IMR-90 (cell line): ENCODE results near the gene NCBP2. TPM values are rescaled to one million over a fixed set of nuclear protein-coding genes. Genes with fewer than 3 reads are reported as not detected.

Experiments
- ATAC-seq: fragments of 200-7000 bp; cut with Tn5 transposase; 2 replicates; pipeline ENCODE4 v1.9.1; 2020; ENCODE audit warnings: low read depth, mild to moderate bottlenecking, moderate library complexity
- BruUV-seq: library from RNA; stranded (reverse); fragments of 400-500 nt; replicated peaks from 2 replicates; lab custom pipeline; 2021; lab: Mats Ljungman, UMichigan
- CTCF ChIA-PET: fragments of 300-600 bp; formaldehyde crosslinking; extraction: SDS; loops from one replicate; lab custom pipeline; 2021; ENCODE audit warnings: antibody characterized with exemption; lab: Yijun Ruan, JAX
- POLR2A ChIA-PET: fragments of 300-600 bp; sonication (Branson Sonifier 250); formaldehyde crosslinking; loops from one replicate; lab custom pipeline; 2022; ENCODE audit warnings: antibody characterized with exemption; ENCODE audit not compliant: unreplicated experiment; lab: Charles Lee
- DNase-seq: peaks from one replicate; pipeline ENCODE4 v3.0.0; 2013
- H2AFZ ChIP-seq: replicated peaks from 2 replicates; pipeline ENCODE3; 2013; ENCODE audit warnings: low read length, mild to moderate bottlenecking; ENCODE audit not compliant: poor library complexity
- H2AK5ac ChIP-seq: 2 replicates; pipeline ENCODE4 v1.6.1; 2013; ENCODE audit warnings: low read depth, low read length, inconsistent platforms
- H2AK9ac ChIP-seq: replicated peaks from 2 replicates; pipeline ENCODE3; 2013; ENCODE audit warnings: mild to moderate bottlenecking, low read depth, low read length, moderate library complexity; ENCODE audit not compliant: poor library complexity
- H2BK120ac ChIP-seq: 2 replicates; pipeline ENCODE4 v1.6.1; 2013; ENCODE audit warnings: low read depth, low read length, inconsistent platforms
- H2BK15ac ChIP-seq: 3 replicates; pipeline ENCODE4 v1.6.1; 2013; ENCODE audit warnings: low read depth, low read length, inconsistent platforms
- H2BK20ac ChIP-seq: 2 replicates; pipeline ENCODE4 v1.6.1; 2013; ENCODE audit warnings: low read depth, mild to moderate bottlenecking, inconsistent platforms, low read length, moderate library complexity
- H2BK5ac ChIP-seq: 2 replicates; pipeline ENCODE4 v1.6.1; 2013; ENCODE audit warnings: mild to moderate bottlenecking, low read depth, low read length, inconsistent platforms; ENCODE audit not compliant: poor library complexity, severe bottlenecking
- H3K14ac ChIP-seq: replicated peaks from 2 replicates; pipeline ENCODE4 v1.6.1; 2013; ENCODE audit warnings: low read depth, low read length, inconsistent platforms
- H3K18ac ChIP-seq: 2 replicates; pipeline ENCODE4 v1.6.1; 2013; ENCODE audit warnings: low read depth, low read length, control low read depth
- H3K23ac ChIP-seq: 2 replicates; pipeline ENCODE4 v1.6.1; 2013; ENCODE audit warnings: low read depth, low read length, inconsistent platforms
- H3K27ac ChIP-seq: 2 replicates; pipeline ENCODE4 v1.5.1; 2013; ENCODE audit warnings: mild to moderate bottlenecking, control low read depth, low read length; ENCODE audit not compliant: insufficient read depth
- H3K27me3 ChIP-seq: 2 replicates; pipeline ENCODE4 v1.6.1; 2013; ENCODE audit warnings: low read length; ENCODE audit not compliant: control insufficient read depth, insufficient read depth
- H3K36me3 ChIP-seq: 2 replicates; pipeline ENCODE4 v1.6.1; 2013; ENCODE audit warnings: low read length, mixed read lengths; ENCODE audit not compliant: control insufficient read depth, insufficient read depth
- H3K4ac ChIP-seq: 2 replicates; pipeline ENCODE4 v1.6.1; 2013; ENCODE audit warnings: low read depth, low read length, inconsistent platforms
- H3K4me1 ChIP-seq: 2 replicates; pipeline ENCODE4 v1.6.1; 2013; ENCODE audit warnings: low read length, mixed read lengths; ENCODE audit not compliant: control insufficient read depth, insufficient read depth
- H3K4me2 ChIP-seq: 2 replicates; pipeline ENCODE4 v1.6.1; 2013; ENCODE audit warnings: low read depth, mild to moderate bottlenecking, control low read depth, low read length, moderate library complexity
- H3K4me3 ChIP-seq: 2 replicates; pipeline ENCODE4 v1.5.1; 2013; ENCODE audit warnings: low read depth, mild to moderate bottlenecking, control low read depth, low read length, moderate library complexity; ENCODE audit not compliant: insufficient read depth
- H3K56ac ChIP-seq: 2 replicates; pipeline ENCODE4 v1.6.1; 2013; ENCODE audit warnings: low read length, inconsistent platforms; ENCODE audit not compliant: insufficient read depth; ENCODE audit errors: extremely low read depth
- H3K79me1 ChIP-seq, 2 experiments: 2 replicates each; pipeline ENCODE4 v1.6.1; 2013; ENCODE audit warnings: low read length in 2 of 2, inconsistent platforms in 1 of 2, low read depth in 1 of 2
- H3K9ac ChIP-seq: 2 replicates; pipeline ENCODE4 v1.6.1; 2013; ENCODE audit warnings: low read depth, low read length, control low read depth
- H3K9me1 ChIP-seq: 2 replicates; pipeline ENCODE4 v1.6.1; 2013; ENCODE audit warnings: low read length, inconsistent platforms; ENCODE audit not compliant: insufficient read depth
- H3K9me3 ChIP-seq: 2 replicates; pipeline ENCODE4 v1.6.1; 2013; ENCODE audit warnings: low read length; ENCODE audit not compliant: control insufficient read depth, insufficient read depth
- H4K20me1 ChIP-seq: 2 replicates; pipeline ENCODE4 v1.6.1; 2013; ENCODE audit warnings: low read length, inconsistent platforms; ENCODE audit not compliant: insufficient read depth
- H4K5ac ChIP-seq: 2 replicates; pipeline ENCODE4 v1.6.1; 2013; ENCODE audit warnings: mild to moderate bottlenecking, low read depth, low read length, control low read depth
- H4K8ac ChIP-seq, 2 experiments: 2 replicates each; pipeline ENCODE4 v1.6.1; 2013; ENCODE audit warnings: low read depth in 2 of 2, low read length in 2 of 2, control low read depth in 1 of 2, inconsistent platforms in 1 of 2
- H4K91ac ChIP-seq: 2 replicates; pipeline ENCODE4 v1.6.1; 2013; ENCODE audit warnings: low read depth, low read length, inconsistent platforms; ENCODE audit not compliant: insufficient read depth
- BHLHE40 ChIP-seq: fragments of 150-350 bp; IDR thresholded peaks from 2 replicates; pipeline ENCODE4 v1.6.1; 2016; ENCODE audit warnings: mild to moderate bottlenecking, low read depth, low read length
- CEBPB ChIP-seq: IDR thresholded peaks from 2 replicates; pipeline ENCODE4 v1.6.1; 2012; ENCODE audit warnings: low read depth, low read length, improper control_type of control experiment
- FOS ChIP-seq: fragments of 150-350 bp; IDR thresholded peaks from 2 replicates; pipeline ENCODE4 v1.6.1; 2016; ENCODE audit warnings: low read depth, low read length
- MAZ ChIP-seq: IDR thresholded peaks from 2 replicates; pipeline ENCODE4 v1.6.1; 2012; ENCODE audit warnings: low read depth, mild to moderate bottlenecking, low read length, improper control_type of control experiment, moderate library complexity, borderline replicate concordance
- POLR2A ChIP-seq: IDR thresholded peaks from 2 replicates; pipeline ENCODE4 v1.6.1; 2012; ENCODE audit warnings: mild to moderate bottlenecking, low read depth, low read length
- RCOR1 ChIP-seq: IDR thresholded peaks from 2 replicates; pipeline ENCODE4 v1.6.1; 2012; ENCODE audit warnings: mild to moderate bottlenecking, low read length, improper control_type of control experiment; ENCODE audit not compliant: insufficient replicate concordance
- WGBS, 2 experiments: methylation state at CpG; one replicate each; pipeline versions ENCODE4 v1.1.5 to v1.1.7; 2013; ENCODE audit warnings: missing lambda C conversion rate in 2 of 2; ENCODE audit not compliant: insufficient read length in 1 of 2; ENCODE audit errors: extremely low coverage in 2 of 2; 5-methylcytosine and 5-hydroxymethylcytosine counted together
- dilution Hi-C: fragments of 300-500 bp; cut with HindIII; formaldehyde crosslinking; loops from one replicate; pipeline ENCODE4 v1.14.3; 2018; ENCODE audit warnings: low sequenced_read_pairs; ENCODE audit not compliant: unreplicated experiment
- in situ Hi-C: fragments of 300-500 bp; cut with MboI; formaldehyde crosslinking; loops from 3 replicates; pipeline ENCODE4 v1.14.3; 2019; ENCODE audit warnings: low sequenced_read_pairs, inconsistent platforms, mixed read lengths
- intact Hi-C: fragments of 100-400 bp; cut with micrococcal nuclease; formaldehyde crosslinking; loops from 2 replicates; pipeline ENCODE4 v1.10.0; 2022
- polyA plus RNA-seq, 3 experiments: library from polyadenylated mRNA; depleted of rRNA; stranded (reverse); fragments of >200 nt; gene quantifications; 2 replicates each; pipeline ENCODE4 v1.2.3, GENCODE V29; 2012; ENCODE audit warnings: low replicate concordance in 1 of 3
- total RNA-seq: library from RNA; depleted of rRNA; stranded (reverse); fragments of >200 nt; gene quantifications from 2 replicates; pipeline ENCODE4 v1.2.3, GENCODE V29; 2012
- TF ChIP-seq, protein P1 (sequence below): fragments of 150-350 bp; IDR thresholded peaks from 2 replicates; pipeline ENCODE4 v1.6.1; 2017; ENCODE audit warnings: mild to moderate bottlenecking, antibody characterized with exemption, low read length, low read depth
- TF ChIP-seq, protein P2 (sequence below): conservative IDR thresholded peaks from 2 replicates; pipeline ENCODE4 v1.5.1; 2012; ENCODE audit warnings: mild to moderate bottlenecking, low read depth, low read length, improper control_type of control experiment

NCBP2 gene
- total and polyA plus RNA-seq, 2 of the 4 experiments (the other 2 are of a cell fraction): 42.8 to 73.6 TPM

GRCh38 chr3:196903740-196904139, 38.6 kb downstream of the NCBP2 start:
- no peaks in the 10 kb centered on the region for H3K4me1 ChIP-seq
- in situ Hi-C loops (no loop called here), intact Hi-C loops (no loop called here), dilution Hi-C loops (no loop called here)
- H3K36me3 ChIP-seq: peaks cover 32% of the 10 kb centered on the region
- H3K4ac ChIP-seq: no peak overlapping the region
- no peaks in the 10 kb centered on the region for H4K20me1 ChIP-seq
- no peak overlapping the region for H2BK15ac ChIP-seq
- no peak for TF ChIP-seq RCOR1
- TF ChIP-seq, protein P1, sequence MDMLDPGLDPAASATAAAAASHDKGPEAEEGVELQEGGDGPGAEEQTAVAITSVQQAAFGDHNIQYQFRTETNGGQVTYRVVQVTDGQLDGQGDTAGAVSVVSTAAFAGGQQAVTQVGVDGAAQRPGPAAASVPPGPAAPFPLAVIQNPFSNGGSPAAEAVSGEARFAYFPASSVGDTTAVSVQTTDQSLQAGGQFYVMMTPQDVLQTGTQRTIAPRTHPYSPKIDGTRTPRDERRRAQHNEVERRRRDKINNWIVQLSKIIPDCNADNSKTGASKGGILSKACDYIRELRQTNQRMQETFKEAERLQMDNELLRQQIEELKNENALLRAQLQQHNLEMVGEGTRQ: no peak
- no peak for TF ChIP-seq FOS
- TF ChIP-seq BHLHE40: no peak
- TF ChIP-seq, protein P2, sequence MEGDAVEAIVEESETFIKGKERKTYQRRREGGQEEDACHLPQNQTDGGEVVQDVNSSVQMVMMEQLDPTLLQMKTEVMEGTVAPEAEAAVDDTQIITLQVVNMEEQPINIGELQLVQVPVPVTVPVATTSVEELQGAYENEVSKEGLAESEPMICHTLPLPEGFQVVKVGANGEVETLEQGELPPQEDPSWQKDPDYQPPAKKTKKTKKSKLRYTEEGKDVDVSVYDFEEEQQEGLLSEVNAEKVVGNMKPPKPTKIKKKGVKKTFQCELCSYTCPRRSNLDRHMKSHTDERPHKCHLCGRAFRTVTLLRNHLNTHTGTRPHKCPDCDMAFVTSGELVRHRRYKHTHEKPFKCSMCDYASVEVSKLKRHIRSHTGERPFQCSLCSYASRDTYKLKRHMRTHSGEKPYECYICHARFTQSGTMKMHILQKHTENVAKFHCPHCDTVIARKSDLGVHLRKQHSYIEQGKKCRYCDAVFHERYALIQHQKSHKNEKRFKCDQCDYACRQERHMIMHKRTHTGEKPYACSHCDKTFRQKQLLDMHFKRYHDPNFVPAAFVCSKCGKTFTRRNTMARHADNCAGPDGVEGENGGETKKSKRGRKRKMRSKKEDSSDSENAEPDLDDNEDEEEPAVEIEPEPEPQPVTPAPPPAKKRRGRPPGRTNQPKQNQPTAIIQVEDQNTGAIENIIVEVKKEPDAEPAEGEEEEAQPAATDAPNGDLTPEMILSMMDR: no peak
- no peak for TF ChIP-seq CEBPB
- no peak for TF ChIP-seq MAZ
- no peak for TF ChIP-seq POLR2A
- no peak overlapping the region for H2AK9ac ChIP-seq
- H2BK20ac ChIP-seq: no peak overlapping the region
- no peak overlapping the region for H2BK5ac ChIP-seq
- no peak overlapping the region for H4K5ac ChIP-seq
- 100% methylated on average over 2 of the region's 2 CpGs; no CpG with 5 or more reads in 1 of the 2 experiments for WGBS, 2 experiments
- no peak overlapping the region for H3K23ac ChIP-seq
- no peak overlapping the region for H3K56ac ChIP-seq
- ATAC-seq (no peak), DNase-seq (no peak)
- no peak overlapping the region for H2BK120ac ChIP-seq
- H3K4me2 ChIP-seq: no peak overlapping the region
- no peaks in the 10 kb centered on the region for H3K9me3 ChIP-seq
- H3K14ac ChIP-seq: no peak overlapping the region
- H4K8ac ChIP-seq: no peak overlapping the region
- no peak overlapping the region for H3K9ac ChIP-seq
- no peak overlapping the region for H3K4me3 ChIP-seq
- H4K91ac ChIP-seq: no peak overlapping the region
- H3K27ac ChIP-seq: no peak overlapping the region
- ChIA-PET CTCF (no interaction called here), POLR2A (no interaction called here)
- peaks cover 4 to 7% of the 10 kb centered on the region in 2 experiments; a peak in 2 of 4 replicates for H3K79me1 ChIP-seq
- H2AFZ ChIP-seq: no peak overlapping the region
- H3K9me1 ChIP-seq: no peaks in the 10 kb centered on the region
- no peak overlapping the region for H3K18ac ChIP-seq
- no TSS peak for BruUV-seq
- H3K27me3 ChIP-seq: no peaks in the 10 kb centered on the region
- no peak overlapping the region for H2AK5ac ChIP-seq
